ENCODE data around the gene ERVK3-1. TPM values are rescaled to one million over a fixed set of nuclear protein-coding genes. Genes with fewer than 3 reads are reported as not detected.

ERVK3-1 gene
- polyA plus RNA-seq, 1 donor from 2014 or later: 141 TPM

GRCh38 chr19:58317476-58318072 lies 12.4 kb downstream of the ERVK3-1 start:
- peaks cover 17% of the 10 kb centered on the region for H3K36me3 ChIP-seq (ENCODE audit: insufficient read depth, low read length)
- no peaks in the 10 kb centered on the region for H3K79me2 ChIP-seq (replicated peaks; ENCODE audit: insufficient read depth, low read length)
- H3K9ac ChIP-seq (ENCODE audit: low read length): no peak overlapping the region
- TF ChIP-seq EP300 (conservative IDR thresholded peaks at IDR 0.05; ENCODE audit: poor library complexity, severe bottlenecking) (no peak), MXI1 (conservative IDR thresholded peaks at IDR 0.05; ENCODE audit: poor library complexity, severe bottlenecking) (no peak), TAF1 (IDR thresholded peaks at IDR 0.05; ENCODE audit: low read depth) (no peak), CTCF (IDR thresholded peaks at IDR 0.05; ENCODE audit: poor library complexity, severe bottlenecking) (no peak), EZH2 (IDR thresholded peaks at IDR 0.05; ENCODE audit: borderline replicate concordance, insufficient read depth, low read length, poor library complexity, severe bottlenecking) (no peak), RAD21 (conservative IDR thresholded peaks at IDR 0.05) (no peak), SMC3 (conservative IDR thresholded peaks at IDR 0.05; ENCODE audit: poor library complexity) (no peak), POLR2AphosphoS5 (IDR thresholded peaks at IDR 0.05) (no peak)
- TF ChIP-seq, protein P1, sequence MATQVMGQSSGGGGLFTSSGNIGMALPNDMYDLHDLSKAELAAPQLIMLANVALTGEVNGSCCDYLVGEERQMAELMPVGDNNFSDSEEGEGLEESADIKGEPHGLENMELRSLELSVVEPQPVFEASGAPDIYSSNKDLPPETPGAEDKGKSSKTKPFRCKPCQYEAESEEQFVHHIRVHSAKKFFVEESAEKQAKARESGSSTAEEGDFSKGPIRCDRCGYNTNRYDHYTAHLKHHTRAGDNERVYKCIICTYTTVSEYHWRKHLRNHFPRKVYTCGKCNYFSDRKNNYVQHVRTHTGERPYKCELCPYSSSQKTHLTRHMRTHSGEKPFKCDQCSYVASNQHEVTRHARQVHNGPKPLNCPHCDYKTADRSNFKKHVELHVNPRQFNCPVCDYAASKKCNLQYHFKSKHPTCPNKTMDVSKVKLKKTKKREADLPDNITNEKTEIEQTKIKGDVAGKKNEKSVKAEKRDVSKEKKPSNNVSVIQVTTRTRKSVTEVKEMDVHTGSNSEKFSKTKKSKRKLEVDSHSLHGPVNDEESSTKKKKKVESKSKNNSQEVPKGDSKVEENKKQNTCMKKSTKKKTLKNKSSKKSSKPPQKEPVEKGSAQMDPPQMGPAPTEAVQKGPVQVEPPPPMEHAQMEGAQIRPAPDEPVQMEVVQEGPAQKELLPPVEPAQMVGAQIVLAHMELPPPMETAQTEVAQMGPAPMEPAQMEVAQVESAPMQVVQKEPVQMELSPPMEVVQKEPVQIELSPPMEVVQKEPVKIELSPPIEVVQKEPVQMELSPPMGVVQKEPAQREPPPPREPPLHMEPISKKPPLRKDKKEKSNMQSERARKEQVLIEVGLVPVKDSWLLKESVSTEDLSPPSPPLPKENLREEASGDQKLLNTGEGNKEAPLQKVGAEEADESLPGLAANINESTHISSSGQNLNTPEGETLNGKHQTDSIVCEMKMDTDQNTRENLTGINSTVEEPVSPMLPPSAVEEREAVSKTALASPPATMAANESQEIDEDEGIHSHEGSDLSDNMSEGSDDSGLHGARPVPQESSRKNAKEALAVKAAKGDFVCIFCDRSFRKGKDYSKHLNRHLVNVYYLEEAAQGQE (IDR thresholded peaks at IDR 0.05; ENCODE audit: borderline replicate concordance): no peak
- no peaks in the 10 kb centered on the region for H3F3A ChIP-seq (ENCODE audit: insufficient read depth, low read length, poor library complexity, severe bottlenecking)
- H4K20me1 ChIP-seq (ENCODE audit: insufficient read depth): no peaks in the 10 kb centered on the region
- H3K27me3 ChIP-seq (ENCODE audit: insufficient read depth, low read depth, low read length): no peaks in the 10 kb centered on the region
- no peak overlapping the region for H2AFZ ChIP-seq (ENCODE audit: low read depth, low read length)
- no peak overlapping the region for H3K4me2 ChIP-seq (ENCODE audit: low read length)
- no peak overlapping the region for H3K4me3 ChIP-seq (ENCODE audit: low read length)
- no peak overlapping the region for H3K27ac ChIP-seq (ENCODE audit: low read length)
- H3K9me2 ChIP-seq (ENCODE audit: insufficient read depth, low read length): no peaks in the 10 kb centered on the region
- H3K9me3 ChIP-seq (ENCODE audit: low read length): no peaks in the 10 kb centered on the region

DNA sequence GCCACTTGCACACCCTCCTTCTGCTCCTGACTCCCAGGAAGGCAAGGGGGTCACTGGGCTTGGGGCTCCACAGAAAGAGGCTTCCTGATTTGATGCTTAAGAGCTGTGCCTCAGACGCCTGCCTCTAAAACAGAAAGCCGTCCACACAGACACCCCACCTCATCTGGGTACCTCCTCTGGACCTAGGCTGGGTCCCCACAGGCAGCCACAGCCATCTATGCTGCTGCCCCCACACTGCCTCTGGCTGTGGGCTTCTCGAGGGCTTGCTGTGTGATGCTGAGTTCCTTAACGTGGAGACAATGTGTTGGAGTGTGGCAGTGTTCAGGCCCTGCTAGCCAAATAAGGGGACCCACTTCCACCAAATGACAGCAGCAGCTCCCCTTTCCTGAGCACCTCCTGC lies 13.1 kb downstream of the ERVK3-1 start:
- Histone ChIP-seq H3K27me3 (ENCODE audit: insufficient read depth, low read depth, low read length) (no peaks in the 10 kb centered on the region), H3K9me3 (ENCODE audit: low read length) (no peaks in the 10 kb centered on the region), H3K4me3 (ENCODE audit: low read length) (no peak overlapping the region), H2AFZ (ENCODE audit: low read depth, low read length) (no peak overlapping the region), H3K9ac (ENCODE audit: low read length) (no peak overlapping the region), H3K36me3 (ENCODE audit: insufficient read depth, low read length) (peaks cover 13% of the 10 kb centered on the region), H3F3A (ENCODE audit: insufficient read depth, low read length, poor library complexity, severe bottlenecking) (no peaks in the 10 kb centered on the region), H3K27ac (ENCODE audit: low read length) (no peak overlapping the region), H4K20me1 (ENCODE audit: insufficient read depth) (no peaks in the 10 kb centered on the region), H3K4me2 (ENCODE audit: low read length) (no peak overlapping the region), H3K79me2 (replicated peaks; ENCODE audit: insufficient read depth, low read length) (peaks cover 7% of the 10 kb centered on the region), H3K9me2 (ENCODE audit: insufficient read depth, low read length) (no peaks in the 10 kb centered on the region)
- TF ChIP-seq TAF1 (IDR thresholded peaks at IDR 0.05; ENCODE audit: low read depth) (no peak), MXI1 (conservative IDR thresholded peaks at IDR 0.05; ENCODE audit: poor library complexity, severe bottlenecking) (no peak), RAD21 (conservative IDR thresholded peaks at IDR 0.05) (no peak), SMC3 (conservative IDR thresholded peaks at IDR 0.05; ENCODE audit: poor library complexity) (no peak), EZH2 (IDR thresholded peaks at IDR 0.05; ENCODE audit: borderline replicate concordance, insufficient read depth, low read length, poor library complexity, severe bottlenecking) (no peak), POLR2AphosphoS5 (IDR thresholded peaks at IDR 0.05) (no peak), EP300 (conservative IDR thresholded peaks at IDR 0.05; ENCODE audit: poor library complexity, severe bottlenecking) (no peak), CTCF (IDR thresholded peaks at IDR 0.05; ENCODE audit: poor library complexity, severe bottlenecking) (no peak)
- TF ChIP-seq, protein P1 (IDR thresholded peaks at IDR 0.05; ENCODE audit: borderline replicate concordance): no peak
